ENCODE results near the gene TFAM. TPM values are rescaled to one million over a fixed set of nuclear protein-coding genes. Genes with fewer than 3 reads are reported as not detected.

The TFAM gene
- total and polyA plus RNA-seq, 8 donors: 27.6 to 68.4 (median 60.9) TPM

DNA sequence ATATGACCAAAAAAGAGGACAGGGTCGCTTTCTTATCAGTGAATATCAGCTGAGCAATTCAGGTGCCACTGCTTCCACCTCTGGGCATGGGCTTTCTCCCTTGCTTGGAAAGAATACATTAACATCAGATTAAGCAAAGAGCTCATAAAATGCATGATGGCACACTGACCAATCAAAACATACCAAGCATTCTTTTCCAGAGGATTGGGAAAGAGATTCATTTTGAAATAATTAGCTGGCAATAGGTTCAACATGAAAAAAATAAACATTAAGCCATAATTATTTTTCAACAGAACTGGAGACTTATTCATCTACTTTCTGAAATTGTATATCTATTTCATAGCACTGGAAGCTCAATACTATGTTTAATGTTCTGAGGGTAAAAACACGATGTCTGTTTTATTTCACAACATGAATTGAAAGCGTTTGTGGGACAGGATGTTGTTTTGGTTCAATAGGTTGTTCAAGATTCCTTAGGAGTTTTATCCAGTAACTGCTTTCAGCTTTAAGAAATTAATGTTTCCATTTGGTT, 53.2 kb downstream of the TFAM start:
- H3K27me3 ChIP-seq: no peaks in the 10 kb centered on the region
- no peaks in the 10 kb centered on the region for H3K36me3 ChIP-seq
- H3K4me3 ChIP-seq: no peak overlapping the region
- TF ChIP-seq, protein P1, sequence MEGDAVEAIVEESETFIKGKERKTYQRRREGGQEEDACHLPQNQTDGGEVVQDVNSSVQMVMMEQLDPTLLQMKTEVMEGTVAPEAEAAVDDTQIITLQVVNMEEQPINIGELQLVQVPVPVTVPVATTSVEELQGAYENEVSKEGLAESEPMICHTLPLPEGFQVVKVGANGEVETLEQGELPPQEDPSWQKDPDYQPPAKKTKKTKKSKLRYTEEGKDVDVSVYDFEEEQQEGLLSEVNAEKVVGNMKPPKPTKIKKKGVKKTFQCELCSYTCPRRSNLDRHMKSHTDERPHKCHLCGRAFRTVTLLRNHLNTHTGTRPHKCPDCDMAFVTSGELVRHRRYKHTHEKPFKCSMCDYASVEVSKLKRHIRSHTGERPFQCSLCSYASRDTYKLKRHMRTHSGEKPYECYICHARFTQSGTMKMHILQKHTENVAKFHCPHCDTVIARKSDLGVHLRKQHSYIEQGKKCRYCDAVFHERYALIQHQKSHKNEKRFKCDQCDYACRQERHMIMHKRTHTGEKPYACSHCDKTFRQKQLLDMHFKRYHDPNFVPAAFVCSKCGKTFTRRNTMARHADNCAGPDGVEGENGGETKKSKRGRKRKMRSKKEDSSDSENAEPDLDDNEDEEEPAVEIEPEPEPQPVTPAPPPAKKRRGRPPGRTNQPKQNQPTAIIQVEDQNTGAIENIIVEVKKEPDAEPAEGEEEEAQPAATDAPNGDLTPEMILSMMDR (IDR thresholded peaks at IDR 0.05): no peak
- ATAC-seq (no peak), DNase-seq (no peak)
- H3K9me3 ChIP-seq: no peaks in the 10 kb centered on the region
- peaks cover 0 to 9% of the 10 kb centered on the region in 2 donors for H3K4me1 ChIP-seq
- no peak overlapping the region for H3K27ac ChIP-seq
- intact Hi-C loops (cut with DNase I): no loop called here

DNA sequence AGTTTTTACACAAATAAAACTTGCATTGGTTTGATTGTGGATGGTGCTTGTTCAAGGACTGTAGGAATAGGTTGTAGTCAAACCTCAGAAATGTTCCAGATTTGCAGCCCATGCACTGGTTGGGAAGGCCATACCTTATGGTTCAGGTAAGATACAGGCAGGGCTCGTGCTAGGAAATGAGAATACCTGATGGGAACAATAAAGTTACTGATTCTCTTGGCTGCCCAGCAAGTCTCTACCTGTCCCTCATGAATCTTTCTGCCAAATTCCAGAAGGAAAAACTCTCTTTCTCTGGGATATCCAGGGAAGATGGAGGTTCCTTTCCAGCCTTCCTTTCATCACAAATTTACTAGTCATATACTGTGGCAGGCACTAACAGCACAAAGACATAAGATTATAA, 53.8 kb downstream of the TFAM start:
- Histone ChIP-seq H3K4me1 (peaks cover 0 to 9% of the 10 kb centered on the region in 2 donors), H3K27ac (no peak overlapping the region), H3K27me3 (no peaks in the 10 kb centered on the region), H3K4me3 (no peak overlapping the region), H3K9me3 (no peaks in the 10 kb centered on the region), H3K36me3 (no peaks in the 10 kb centered on the region)
- intact Hi-C loops (cut with DNase I): no loop called here
- TF ChIP-seq, protein P1 (IDR thresholded peaks at IDR 0.05): no peak
- no peak for DNase-seq
- ATAC-seq: no peak

DNA sequence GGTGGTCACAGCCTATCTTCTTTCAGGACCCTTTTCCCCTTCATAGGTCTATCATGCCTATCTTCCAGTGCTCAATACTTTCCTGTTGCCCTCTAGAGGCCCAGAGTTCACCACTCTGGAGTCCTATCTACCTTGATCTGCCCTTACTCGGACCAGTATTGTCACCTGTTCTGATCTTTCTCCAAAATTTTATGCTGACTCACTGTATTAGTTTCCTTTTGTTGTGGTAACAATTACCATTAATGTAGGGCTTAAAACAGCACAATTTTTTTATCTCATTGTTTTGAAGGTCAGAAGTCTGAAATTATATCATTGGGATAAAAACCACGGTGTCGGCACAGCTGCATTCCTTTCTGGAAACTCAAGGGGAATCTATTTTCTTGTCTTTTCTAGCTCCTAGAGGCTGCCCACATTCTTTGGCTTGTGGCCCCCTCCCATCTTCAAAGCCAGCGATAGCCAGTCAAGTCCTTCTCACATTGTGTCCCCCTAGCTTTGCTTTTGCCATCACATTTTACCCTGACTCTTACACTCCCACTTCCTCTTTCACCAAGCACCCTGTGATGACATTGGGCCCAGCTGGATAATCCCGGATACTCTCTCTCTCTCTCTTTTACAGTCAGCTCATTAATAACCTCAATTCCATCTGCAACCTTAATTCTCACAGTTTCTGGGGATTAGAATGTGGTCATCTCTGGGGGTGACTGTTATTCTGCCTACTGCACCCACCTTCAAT, 54.6 kb downstream of the TFAM start:
- Histone ChIP-seq H3K36me3 (no peaks in the 10 kb centered on the region), H3K4me3 (no peak overlapping the region), H3K27ac (no peak overlapping the region), H3K27me3 (no peaks in the 10 kb centered on the region), H3K4me1 (peaks cover 0 to 9% of the 10 kb centered on the region in 2 donors), H3K9me3 (no peaks in the 10 kb centered on the region)
- no peak for DNase-seq
- no peak for ATAC-seq
- intact Hi-C loops (cut with DNase I): no loop called here
- TF ChIP-seq, protein P1 (IDR thresholded peaks at IDR 0.05): no peak

DNA sequence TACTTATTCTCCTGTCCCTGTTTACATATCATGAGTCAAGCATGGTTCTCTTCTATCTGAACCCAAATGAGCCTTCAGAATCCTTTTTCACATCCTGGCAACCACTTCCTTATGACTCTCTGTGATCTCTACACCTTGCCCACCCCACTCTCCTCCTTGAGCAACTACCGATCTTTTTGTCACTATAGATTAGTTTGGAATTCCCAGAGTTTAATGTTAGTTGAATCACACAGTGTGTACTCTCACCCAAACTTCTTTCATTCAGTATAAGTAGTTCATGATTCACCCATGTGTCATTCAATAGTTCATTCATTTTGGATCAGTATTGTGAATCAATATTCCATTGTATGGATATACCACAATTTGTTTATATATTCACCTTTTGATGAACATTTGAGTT, 55.3 kb downstream of the TFAM start:
- H3K27ac ChIP-seq: no peak overlapping the region
- peaks cover 0 to 6% of the 10 kb centered on the region in 2 donors for H3K4me1 ChIP-seq
- DNase-seq (no peak), ATAC-seq (no peak)
- no peaks in the 10 kb centered on the region for H3K27me3 ChIP-seq
- intact Hi-C loops (cut with DNase I): no loop called here
- no peaks in the 10 kb centered on the region for H3K36me3 ChIP-seq
- no peak overlapping the region for H3K4me3 ChIP-seq
- H3K9me3 ChIP-seq: no peaks in the 10 kb centered on the region
- TF ChIP-seq, protein P1 (IDR thresholded peaks at IDR 0.05): no peak

DNA sequence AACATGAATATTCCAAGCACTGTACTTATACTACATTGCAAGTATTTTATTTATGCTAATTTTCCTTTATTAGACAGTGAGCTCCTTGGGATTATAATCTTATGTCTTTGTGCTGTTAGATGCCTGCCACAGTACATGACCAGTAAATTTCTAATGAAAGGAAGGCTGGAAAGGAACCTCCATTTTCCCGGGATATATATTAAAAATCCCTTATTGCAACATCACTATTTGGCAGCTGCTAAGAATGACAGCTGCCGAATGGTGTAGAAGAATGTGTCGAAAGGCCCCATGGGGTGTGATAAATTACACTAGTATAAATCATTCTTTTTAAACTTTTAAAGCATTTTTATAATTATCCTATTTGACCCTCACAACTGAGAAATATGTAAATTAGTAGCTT, 59.1 kb downstream of the TFAM start:
- H3K36me3 ChIP-seq: no peaks in the 10 kb centered on the region

More for the DNA sequence above, 59.1 kb downstream of the TFAM start:
- no peak for ATAC-seq
- Histone ChIP-seq H3K4me1 (no peaks in the 10 kb centered on the region), H3K9me3 (peaks cover 0 to 10% of the 10 kb centered on the region in 2 donors), H3K27ac (no peak overlapping the region), H3K4me3 (no peak overlapping the region), H3K27me3 (no peaks in the 10 kb centered on the region)
- no peak for DNase-seq
- intact Hi-C loops (cut with DNase I): no loop called here
- TF ChIP-seq, protein P1 (IDR thresholded peaks at IDR 0.05): no peak
